ENCODE results near the gene OPRM1. TPM values are rescaled to one million over a fixed set of nuclear protein-coding genes. Genes with fewer than 3 reads are reported as not detected.

The OPRM1 gene
- total RNA-seq, 5 donors from 2014 or later (not counting 1 experiment from before 2014, with no cell fraction given) = not detected

GRCh38 chr6:154002894-154003293 lies 36.1 kb upstream of the OPRM1 start:
- WGBS (ENCODE audit: insufficient coverage) = 75% methylated on average over 4 of the region's 5 CpGs
- POLR2A ChIA-PET = interaction anchor here in 1 of 2 donors (0.5 kb wide), 1 partner anchor 126 kb away, joined by 3 read pairs; no protein-coding TSS in a partner anchor
- no peak for ATAC-seq (replicated peaks in 1 of 4)

GRCh38 chr6:154010371-154010770 lies 28.7 kb upstream of the OPRM1 start:
- no peak overlapping the region for H3K4me3 ChIP-seq (ENCODE audit: control insufficient read depth in 1 of 2, extremely low read depth in 1 of 2, low read length in 1 of 2)
- no peak overlapping the region for H3K27ac Mint-ChIP-seq
- H3K4me1 Mint-ChIP-seq = no peaks in the 10 kb centered on the region
- no peaks in the 10 kb centered on the region for H3K4me1 ChIP-seq (ENCODE audit: control insufficient read depth in 1 of 2, extremely low read depth in 1 of 2, insufficient read depth in 2 of 2, low read length in 2 of 2)
- CTCF ChIA-PET = no interaction called here
- no peaks in the 10 kb centered on the region for H3K9me3 ChIP-seq
- ATAC-seq (replicated peaks in 1 of 4) = no peak
- no peak overlapping the region for H3K4me3 Mint-ChIP-seq
- no peaks in the 10 kb centered on the region for H3K27me3 ChIP-seq (replicated peaks in 1 of 2; ENCODE audit: control insufficient read depth in 2 of 2, extremely low read depth in 1 of 2, insufficient read depth in 2 of 2, low read length in 1 of 2)
- H3K36me3 Mint-ChIP-seq = no peaks in the 10 kb centered on the region
- peaks cover 0 to 3% (median 0%) of the 10 kb centered on the region in 3 donors for H3K9me3 Mint-ChIP-seq
- POLR2A ChIA-PET = no interaction called here
- H3K36me3 ChIP-seq (ENCODE audit: control insufficient read depth in 2 of 2, extremely low read depth in 1 of 2, insufficient read depth in 1 of 2, low read length in 1 of 2) = no peaks in the 10 kb centered on the region
- no CpG with 5 or more reads among the region's 1 CpG for WGBS (ENCODE audit: insufficient coverage)
- no peaks in the 10 kb centered on the region for H3K27me3 Mint-ChIP-seq
- DNase-seq = no peak
- H3K27ac ChIP-seq (ENCODE audit: low read length) = no peak overlapping the region

More at GRCh38 chr6:154002894-154003293, 36.1 kb upstream of the OPRM1 start:
- Mint-ChIP-seq H3K27me3 (peaks cover 5 to 7% of the 10 kb centered on the region in 2 donors), H3K36me3 (no peaks in the 10 kb centered on the region), H3K4me3 (no peak overlapping the region), H3K27ac (no peak overlapping the region), H3K4me1 (no peaks in the 10 kb centered on the region), H3K9me3 (peaks cover 0 to 3% (median 0%) of the 10 kb centered on the region in 3 donors)
- H3K4me1 ChIP-seq (ENCODE audit: control insufficient read depth in 1 of 2, extremely low read depth in 1 of 2, insufficient read depth in 2 of 2, low read length in 2 of 2) = no peaks in the 10 kb centered on the region
- H3K27me3 ChIP-seq (replicated peaks in 1 of 2; ENCODE audit: control insufficient read depth in 2 of 2, extremely low read depth in 1 of 2, insufficient read depth in 2 of 2, low read length in 1 of 2) = peaks cover 0 to 11% of the 10 kb centered on the region in 2 experiments
- no peak overlapping the region for H3K4me3 ChIP-seq (ENCODE audit: control insufficient read depth in 1 of 2, extremely low read depth in 1 of 2, low read length in 1 of 2)
- no peak overlapping the region for H3K27ac ChIP-seq (ENCODE audit: low read length)
- CTCF ChIA-PET = interaction anchor here in 1 of 2 donors (0.6 kb wide), 1 partner anchor 137 kb away, joined by 4 read pairs; no protein-coding TSS in a partner anchor
- H3K9me3 ChIP-seq = no peaks in the 10 kb centered on the region
- no peaks in the 10 kb centered on the region for H3K36me3 ChIP-seq (ENCODE audit: control insufficient read depth in 2 of 2, extremely low read depth in 1 of 2, insufficient read depth in 1 of 2, low read length in 1 of 2)
- no peak for DNase-seq

- Histone ChIP-seq H3K9me3 (no peaks in the 10 kb centered on the region), H3K27ac (ENCODE audit: low read length) (no peak overlapping the region), H3K36me3 (ENCODE audit: control insufficient read depth in 2 of 2, extremely low read depth in 1 of 2, insufficient read depth in 1 of 2, low read length in 1 of 2) (no peaks in the 10 kb centered on the region), H3K27me3 (replicated peaks in 1 of 2; ENCODE audit: control insufficient read depth in 2 of 2, extremely low read depth in 1 of 2, insufficient read depth in 2 of 2, low read length in 1 of 2) (no peaks in the 10 kb centered on the region), H3K4me3 (ENCODE audit: control insufficient read depth in 1 of 2, extremely low read depth in 1 of 2, low read length in 1 of 2) (no peak overlapping the region), H3K4me1 (ENCODE audit: control insufficient read depth in 1 of 2, extremely low read depth in 1 of 2, insufficient read depth in 2 of 2, low read length in 2 of 2) (no peaks in the 10 kb centered on the region)
- no peak overlapping the region for H3K27ac Mint-ChIP-seq
- no peaks in the 10 kb centered on the region for H3K36me3 Mint-ChIP-seq
- H3K4me3 Mint-ChIP-seq = no peak overlapping the region
- no peaks in the 10 kb centered on the region for H3K4me1 Mint-ChIP-seq
- CTCF ChIA-PET = no interaction called here
- no peaks in the 10 kb centered on the region for H3K27me3 Mint-ChIP-seq
- DNase-seq (no peak), ATAC-seq (replicated peaks in 1 of 4) (no peak)
- WGBS (ENCODE audit: insufficient coverage) = no CpG with 5 or more reads among the region's 2 CpGs
- H3K9me3 Mint-ChIP-seq = no peaks in the 10 kb centered on the region
- POLR2A ChIA-PET = no interaction called here
Measured at GRCh38 chr6:154012852-154013251, 26.2 kb upstream of the OPRM1 start.

- ChIA-PET POLR2A (no interaction called here), CTCF (no interaction called here)
- DNase-seq = no peak
- peaks cover 0 to 3% (median 3%) of the 10 kb centered on the region in 3 donors for H3K9me3 Mint-ChIP-seq
- no peaks in the 10 kb centered on the region for H3K27me3 Mint-ChIP-seq
- H3K27ac ChIP-seq (ENCODE audit: low read length) = no peak overlapping the region
- H3K4me3 ChIP-seq (ENCODE audit: control insufficient read depth in 1 of 2, extremely low read depth in 1 of 2, low read length in 1 of 2) = no peak overlapping the region
- no peaks in the 10 kb centered on the region for H3K27me3 ChIP-seq (replicated peaks in 1 of 2; ENCODE audit: control insufficient read depth in 2 of 2, extremely low read depth in 1 of 2, insufficient read depth in 2 of 2, low read length in 1 of 2)
- no peaks in the 10 kb centered on the region for H3K4me1 Mint-ChIP-seq
- H3K9me3 ChIP-seq = no peaks in the 10 kb centered on the region
- no peak for ATAC-seq (replicated peaks in 1 of 4)
- H3K4me3 Mint-ChIP-seq = no peak overlapping the region
- H3K27ac Mint-ChIP-seq = no peak overlapping the region
- WGBS (ENCODE audit: insufficient coverage) = no CpG with 5 or more reads among the region's 3 CpGs
- H3K4me1 ChIP-seq (ENCODE audit: control insufficient read depth in 1 of 2, extremely low read depth in 1 of 2, insufficient read depth in 2 of 2, low read length in 2 of 2) = no peaks in the 10 kb centered on the region
- no peaks in the 10 kb centered on the region for H3K36me3 ChIP-seq (ENCODE audit: control insufficient read depth in 2 of 2, extremely low read depth in 1 of 2, insufficient read depth in 1 of 2, low read length in 1 of 2)
- no peaks in the 10 kb centered on the region for H3K36me3 Mint-ChIP-seq
Measured at GRCh38 chr6:154017786-154018185, 21.3 kb upstream of the OPRM1 start.

GRCh38 chr6:154030646-154031045 lies 8.4 kb upstream of the OPRM1 start:
- no peak overlapping the region for H3K27ac ChIP-seq (ENCODE audit: low read length)
- H3K27me3 ChIP-seq (replicated peaks in 1 of 2; ENCODE audit: control insufficient read depth in 2 of 2, extremely low read depth in 1 of 2, insufficient read depth in 2 of 2, low read length in 1 of 2) = peaks cover 0 to 8% of the 10 kb centered on the region in 2 experiments
- H3K4me3 Mint-ChIP-seq = no peak overlapping the region
- H3K4me3 ChIP-seq (ENCODE audit: control insufficient read depth in 1 of 2, extremely low read depth in 1 of 2, low read length in 1 of 2) = no peak overlapping the region
- no peaks in the 10 kb centered on the region for H3K36me3 Mint-ChIP-seq
- no CpG with 5 or more reads among the region's 2 CpGs for WGBS (ENCODE audit: insufficient coverage)
- H3K9me3 Mint-ChIP-seq = peaks cover 0 to 7% (median 0%) of the 10 kb centered on the region in 3 donors
- no peaks in the 10 kb centered on the region for H3K36me3 ChIP-seq (ENCODE audit: control insufficient read depth in 2 of 2, extremely low read depth in 1 of 2, insufficient read depth in 1 of 2, low read length in 1 of 2)
- ChIA-PET POLR2A (interaction anchor here in 1 of 2 donors (0.8 kb wide), 1 partner anchor 11 kb away, joined by 3 read pairs; no protein-coding TSS in a partner anchor), CTCF (no interaction called here)
- H3K4me1 ChIP-seq (ENCODE audit: control insufficient read depth in 1 of 2, extremely low read depth in 1 of 2, insufficient read depth in 2 of 2, low read length in 2 of 2) = no peaks in the 10 kb centered on the region
- DNase-seq = no peak
- H3K27me3 Mint-ChIP-seq = peaks cover 4 to 14% of the 10 kb centered on the region in 2 donors
- no peaks in the 10 kb centered on the region for H3K4me1 Mint-ChIP-seq
- H3K27ac Mint-ChIP-seq = no peak overlapping the region
- H3K9me3 ChIP-seq = no peaks in the 10 kb centered on the region
- no peak for ATAC-seq (replicated peaks in 1 of 4)

GRCh38 chr6:154041001-154041400 lies 2.0 kb downstream of the OPRM1 start:
- no peak for ATAC-seq (replicated peaks in 1 of 4)
- ChIA-PET CTCF (interaction anchor here in 1 of 2 donors (0.7 kb wide), 1 partner anchor 320 kb away, joined by 4 read pairs; no protein-coding TSS in a partner anchor), POLR2A (interaction anchor here in 1 of 2 donors (1.0 kb wide), 1 partner anchor 11 kb away, joined by 3 read pairs; no protein-coding TSS in a partner anchor)
- peaks cover 6 to 15% of the 10 kb centered on the region in 2 experiments for H3K27me3 ChIP-seq (replicated peaks in 1 of 2; ENCODE audit: control insufficient read depth in 2 of 2, extremely low read depth in 1 of 2, insufficient read depth in 2 of 2, low read length in 1 of 2)
- WGBS (ENCODE audit: insufficient coverage) = no CpG with 5 or more reads among the region's 2 CpGs
- H3K4me3 Mint-ChIP-seq = no peak overlapping the region
- no peak overlapping the region for H3K4me3 ChIP-seq (ENCODE audit: control insufficient read depth in 1 of 2, extremely low read depth in 1 of 2, low read length in 1 of 2)
- H3K27ac Mint-ChIP-seq = no peak overlapping the region
- H3K36me3 Mint-ChIP-seq = no peaks in the 10 kb centered on the region
- H3K27me3 Mint-ChIP-seq = peaks cover 36 to 41% of the 10 kb centered on the region in 2 donors
- no peaks in the 10 kb centered on the region for H3K36me3 ChIP-seq (ENCODE audit: control insufficient read depth in 2 of 2, extremely low read depth in 1 of 2, insufficient read depth in 1 of 2, low read length in 1 of 2)
- no peak for DNase-seq
- H3K9me3 ChIP-seq = no peaks in the 10 kb centered on the region
- H3K27ac ChIP-seq (ENCODE audit: low read length) = no peak overlapping the region
- H3K4me1 ChIP-seq (ENCODE audit: control insufficient read depth in 1 of 2, extremely low read depth in 1 of 2, insufficient read depth in 2 of 2, low read length in 2 of 2) = no peaks in the 10 kb centered on the region
- no peaks in the 10 kb centered on the region for H3K4me1 Mint-ChIP-seq
- H3K9me3 Mint-ChIP-seq = peaks cover 0 to 6% (median 0%) of the 10 kb centered on the region in 3 donors
